ENCODE data around the gene TEAD1. TPM values are rescaled to one million over a fixed set of nuclear protein-coding genes. Genes with fewer than 3 reads are reported as not detected.

TEAD1 gene
- total RNA-seq, result 100 to 1,000 TPM in 1 of 4 donors, 10 to 100 TPM in 3; 46.4 to 214 (median 61.2) TPM

DNA sequence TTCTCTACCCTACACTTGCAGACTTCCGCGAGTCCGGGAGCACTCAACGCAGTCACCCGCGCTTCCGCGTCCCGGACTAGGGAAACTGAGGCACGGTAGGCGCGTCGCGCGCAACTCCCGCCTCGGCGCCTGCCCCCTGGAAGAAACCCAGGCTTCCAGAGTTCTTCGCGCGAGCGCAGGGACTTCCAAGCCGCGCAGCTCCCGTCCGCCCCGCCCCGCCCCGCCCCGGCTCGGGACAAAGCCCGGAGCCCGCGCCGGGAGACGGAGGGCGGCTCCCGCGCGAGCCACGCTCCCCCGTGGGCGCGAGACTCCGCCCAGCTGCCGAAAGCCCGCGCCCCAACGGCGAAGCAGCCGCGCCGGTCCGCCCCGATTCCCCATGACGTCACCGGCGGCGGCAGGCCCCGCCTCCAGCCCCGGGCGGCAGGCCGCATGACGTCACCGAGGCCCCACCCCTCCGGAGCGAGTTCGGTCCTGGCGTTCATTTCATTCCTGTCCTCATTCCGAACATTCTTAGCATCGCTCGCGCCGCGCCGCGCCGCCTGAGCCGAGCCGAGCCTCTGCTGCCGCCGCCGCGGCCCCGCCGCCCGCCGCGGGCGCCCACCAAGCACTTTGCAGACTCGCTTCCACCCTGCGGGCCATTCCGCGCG is at the start of gene TEAD1:
Gene TEAD1, plus strand, starts transcription at position 498 of the 647 bp plus-strand sequence.
- Histone ChIP-seq H3K9me3 (no peaks in the 10 kb centered on the region), H3K4me1 (peaks cover 1 to 35% (median 28%) of the 10 kb centered on the region in 4 donors), H3K36me3 (no peaks in the 10 kb centered on the region), H3K4me3 (peak within 1 kb of the TSS; percentile 63 to 97 (median 77)), H3K27ac (peak within 1 kb of the TSS; percentile 96 to 100 (median 98)), H3K27me3 (no peaks in the 10 kb centered on the region)
- intact Hi-C loops (cut with DNase I; ENCODE audit: low total_unique reads) (loop anchor here (2.0 to 10.0 kb wide), 3 partner anchors 141 to 341 kb away; partner anchors contain the start of gene PARVA), in situ Hi-C loops (cut with MboI; ENCODE audit: low pct_ligation_motif_present in 1 of 4, low pct_unique_long_range_greater_than_20kb in 1 of 4, low sequenced_read_pairs in 3 of 4) (loop anchor here in 2 of 4 donors (10.0 to 25.0 kb wide), 2 partner anchors 211 to 213 kb away; no protein-coding TSS in a partner anchor)
- DNase-seq, result peak; percentile 97
- TF ChIP-seq, protein P1, sequence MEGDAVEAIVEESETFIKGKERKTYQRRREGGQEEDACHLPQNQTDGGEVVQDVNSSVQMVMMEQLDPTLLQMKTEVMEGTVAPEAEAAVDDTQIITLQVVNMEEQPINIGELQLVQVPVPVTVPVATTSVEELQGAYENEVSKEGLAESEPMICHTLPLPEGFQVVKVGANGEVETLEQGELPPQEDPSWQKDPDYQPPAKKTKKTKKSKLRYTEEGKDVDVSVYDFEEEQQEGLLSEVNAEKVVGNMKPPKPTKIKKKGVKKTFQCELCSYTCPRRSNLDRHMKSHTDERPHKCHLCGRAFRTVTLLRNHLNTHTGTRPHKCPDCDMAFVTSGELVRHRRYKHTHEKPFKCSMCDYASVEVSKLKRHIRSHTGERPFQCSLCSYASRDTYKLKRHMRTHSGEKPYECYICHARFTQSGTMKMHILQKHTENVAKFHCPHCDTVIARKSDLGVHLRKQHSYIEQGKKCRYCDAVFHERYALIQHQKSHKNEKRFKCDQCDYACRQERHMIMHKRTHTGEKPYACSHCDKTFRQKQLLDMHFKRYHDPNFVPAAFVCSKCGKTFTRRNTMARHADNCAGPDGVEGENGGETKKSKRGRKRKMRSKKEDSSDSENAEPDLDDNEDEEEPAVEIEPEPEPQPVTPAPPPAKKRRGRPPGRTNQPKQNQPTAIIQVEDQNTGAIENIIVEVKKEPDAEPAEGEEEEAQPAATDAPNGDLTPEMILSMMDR (IDR thresholded peaks at IDR 0.05), result no peak
- peak; percentile 78 to 94 (median 94) for TF ChIP-seq POLR2AphosphoS5 (IDR thresholded peaks at IDR 0.05)
- TF ChIP-seq POLR2A (IDR thresholded peaks at IDR 0.05), result peak; percentile 68
- TF ChIP-seq EP300 (IDR thresholded peaks at IDR 0.05; ENCODE audit: low read depth), result peak; percentile 58
- 0 to 1% methylated on average over 4 to 48 of the region's 95 CpGs for WGBS, 2 donors (ENCODE audit: low coverage in 1 of 2)

DNA sequence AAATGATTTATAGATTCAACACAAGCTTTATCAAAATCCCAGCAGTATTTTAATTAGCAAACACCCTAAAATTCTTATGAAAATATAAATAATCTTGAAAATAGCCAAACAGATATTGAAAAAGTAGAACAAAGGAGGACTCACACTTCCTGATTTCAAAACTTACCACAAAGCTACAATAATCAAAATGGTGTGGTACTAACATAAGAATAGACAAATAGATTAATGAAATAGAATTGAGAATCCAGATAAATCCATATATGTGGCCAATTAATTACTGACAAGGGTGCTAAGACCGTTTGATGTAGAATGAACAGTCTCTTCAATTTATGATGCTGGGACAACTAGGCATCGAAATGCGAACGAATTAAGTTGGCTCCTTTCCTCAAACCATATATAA is 49.6 kb upstream of the TEAD1 start:
- H3K9me3 ChIP-seq, result peaks cover 15 to 18% of the 10 kb centered on the region in 2 donors
- H3K4me3 ChIP-seq, result no peak overlapping the region
- H3K27ac ChIP-seq, result no peak overlapping the region
- intact Hi-C loops (cut with DNase I; ENCODE audit: low total_unique reads), result no loop called here
- no peak for DNase-seq
- H3K4me1 ChIP-seq, result no peaks in the 10 kb centered on the region
- 86 to 91% methylated on average over 4 of the region's 4 CpGs for WGBS, 2 donors (ENCODE audit: low coverage in 1 of 2)
- no peaks in the 10 kb centered on the region for H3K36me3 ChIP-seq
- TF ChIP-seq POLR2A (IDR thresholded peaks at IDR 0.05) (no peak), POLR2AphosphoS5 (IDR thresholded peaks at IDR 0.05) (no peak), EP300 (IDR thresholded peaks at IDR 0.05; ENCODE audit: low read depth) (no peak)
- TF ChIP-seq, protein P1 (IDR thresholded peaks at IDR 0.05), result no peak
- in situ Hi-C loops (cut with MboI; ENCODE audit: low pct_ligation_motif_present in 1 of 4, low pct_unique_long_range_greater_than_20kb in 1 of 4, low sequenced_read_pairs in 3 of 4), result no loop called here
- no peaks in the 10 kb centered on the region for H3K27me3 ChIP-seq

DNA sequence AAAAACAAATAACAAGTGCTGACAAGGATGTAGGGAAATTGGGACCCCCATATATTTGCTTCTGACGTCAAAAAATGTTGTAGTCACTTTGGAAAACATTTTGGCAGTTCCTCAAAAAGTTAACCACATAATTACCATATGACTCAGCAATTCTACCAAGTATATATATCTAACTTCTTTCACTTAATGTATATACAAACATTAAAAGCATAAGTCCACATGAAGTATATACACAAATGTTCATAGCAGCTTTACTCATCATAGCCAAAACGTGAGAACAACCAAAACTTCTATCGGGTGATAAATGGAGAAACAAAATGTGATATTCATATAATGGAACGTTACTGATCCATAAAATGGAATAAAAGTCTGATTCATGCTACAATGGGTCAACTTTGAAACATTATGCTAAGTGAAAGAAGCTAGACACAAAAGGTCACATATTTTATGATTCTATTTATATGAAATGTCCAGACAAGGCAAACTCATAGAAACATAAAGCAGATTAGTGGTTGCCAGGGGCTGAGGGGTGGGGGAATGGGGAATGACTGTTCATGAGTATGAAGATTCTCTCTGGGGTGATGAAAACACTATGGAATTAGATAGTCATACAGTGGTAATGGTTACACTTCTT is 48.7 kb upstream of the TEAD1 start:
- Histone ChIP-seq H3K36me3 (no peaks in the 10 kb centered on the region), H3K4me1 (no peaks in the 10 kb centered on the region), H3K27me3 (no peaks in the 10 kb centered on the region), H3K9me3 (peaks cover 15 to 18% of the 10 kb centered on the region in 2 donors), H3K27ac (no peak overlapping the region), H3K4me3 (no peak overlapping the region)
- intact Hi-C loops (cut with DNase I; ENCODE audit: low total_unique reads) (no loop called here), in situ Hi-C loops (cut with MboI; ENCODE audit: low pct_ligation_motif_present in 1 of 4, low pct_unique_long_range_greater_than_20kb in 1 of 4, low sequenced_read_pairs in 3 of 4) (no loop called here)
- DNase-seq, result no peak
- WGBS, 2 donors (ENCODE audit: low coverage in 1 of 2), result 35 to 48% methylated on average over 4 of the region's 4 CpGs
- TF ChIP-seq POLR2A (IDR thresholded peaks at IDR 0.05), result no peak
- no peak for TF ChIP-seq EP300 (IDR thresholded peaks at IDR 0.05; ENCODE audit: low read depth)
- TF ChIP-seq, protein P1 (IDR thresholded peaks at IDR 0.05), result no peak
- no peak for TF ChIP-seq POLR2AphosphoS5 (IDR thresholded peaks at IDR 0.05)

DNA sequence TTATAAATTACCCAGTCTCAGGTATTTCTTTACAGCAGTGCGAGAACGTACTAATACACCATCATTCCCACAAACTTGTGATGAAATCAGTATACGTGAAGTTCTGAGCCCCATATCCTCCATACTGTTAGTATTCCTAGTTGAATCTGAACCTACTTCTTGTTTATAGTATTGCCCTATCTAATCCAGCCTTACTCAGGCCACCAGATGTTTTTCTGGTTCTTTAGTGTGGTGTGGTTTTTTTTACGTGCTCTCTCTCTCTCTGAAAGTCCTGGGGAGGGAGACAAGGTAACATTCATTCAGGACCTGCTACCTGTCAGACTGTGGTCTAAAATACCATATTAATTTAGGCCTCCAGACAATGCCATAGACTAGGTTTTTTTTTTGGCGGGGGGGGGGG is 47.6 kb upstream of the TEAD1 start:
- H3K4me3 ChIP-seq, result no peak overlapping the region
- H3K27me3 ChIP-seq, result no peaks in the 10 kb centered on the region
- H3K4me1 ChIP-seq, result no peaks in the 10 kb centered on the region
- in situ Hi-C loops (cut with MboI; ENCODE audit: low pct_ligation_motif_present in 1 of 4, low pct_unique_long_range_greater_than_20kb in 1 of 4, low sequenced_read_pairs in 3 of 4) (no loop called here), intact Hi-C loops (cut with DNase I; ENCODE audit: low total_unique reads) (no loop called here)
- TF ChIP-seq POLR2AphosphoS5 (IDR thresholded peaks at IDR 0.05) (no peak), EP300 (IDR thresholded peaks at IDR 0.05; ENCODE audit: low read depth) (no peak), POLR2A (IDR thresholded peaks at IDR 0.05) (no peak)
- TF ChIP-seq, protein P1 (IDR thresholded peaks at IDR 0.05), result no peak
- no peak overlapping the region for H3K27ac ChIP-seq
- H3K36me3 ChIP-seq, result no peaks in the 10 kb centered on the region
- peaks cover 15 to 18% of the 10 kb centered on the region in 2 donors for H3K9me3 ChIP-seq
- WGBS, 2 donors (ENCODE audit: low coverage in 1 of 2), result 83 to 95% methylated on average over 3 to 5 of the region's 5 CpGs
- no peak for DNase-seq
